Stomach (tissue), 4 donors: ENCODE results near the gene RBBP9.

ENCODE experiments used
- CTCF ChIP-seq, 7 experiments: fragments of 450-650 bp in 4 of 7; fragments of 200-600 bp in 3 of 7; sonication (generic) in 3 of 7; IDR thresholded peaks; one replicate each; pipeline ENCODE4 v1.5.1; 2016 to 2019; ENCODE audit warnings: antibody characterized with exemption in 7 of 7, control low read depth in 2 of 7, mild to moderate bottlenecking in 1 of 7
- POLR2A ChIP-seq, 4 donors: fragments of 450-650 bp; IDR thresholded peaks; one replicate each; pipeline ENCODE4 v1.6.1; 2016; ENCODE audit warnings: antibody characterized with exemption in 4 of 4, control low read depth in 2 of 4, mild to moderate bottlenecking in 1 of 4, moderate library complexity in 1 of 4
- POLR2AphosphoS5 ChIP-seq, 3 donors: sonication (generic); formaldehyde crosslinking; IDR thresholded peaks; one replicate each; pipeline ENCODE4 v1.6.1; 2016; ENCODE audit warnings: antibody characterized with exemption in 3 of 3

GRCh38 chr20:18465536-18466200 lies 31.4 kb downstream of the RBBP9 start:
- TF ChIP-seq CTCF (IDR thresholded peaks at IDR 0.05) (no peak), POLR2AphosphoS5 (IDR thresholded peaks at IDR 0.05) (no peak), POLR2A (IDR thresholded peaks at IDR 0.05) (no peak)
